Urothelium cell line (cell line): ENCODE data around the gene PPP1R14C.
"Not testable (repeated sequence)": the region's sequence is repeated elsewhere in the genome, so short reads cannot be mapped to it uniquely, and the experiment has no call there.

Experiments used
- DNase-seq: peaks from one replicate; pipeline ENCODE4 v3.0.0; 2011; ENCODE audit warnings: low spot score, mixed read lengths
- FAIRE-seq: peaks from 2 replicates; lab custom pipeline; 2011; peaks lifted over from hg19 to GRCh38; lab: Jason Lieb, UNC

Gene PPP1R14C

DNA sequence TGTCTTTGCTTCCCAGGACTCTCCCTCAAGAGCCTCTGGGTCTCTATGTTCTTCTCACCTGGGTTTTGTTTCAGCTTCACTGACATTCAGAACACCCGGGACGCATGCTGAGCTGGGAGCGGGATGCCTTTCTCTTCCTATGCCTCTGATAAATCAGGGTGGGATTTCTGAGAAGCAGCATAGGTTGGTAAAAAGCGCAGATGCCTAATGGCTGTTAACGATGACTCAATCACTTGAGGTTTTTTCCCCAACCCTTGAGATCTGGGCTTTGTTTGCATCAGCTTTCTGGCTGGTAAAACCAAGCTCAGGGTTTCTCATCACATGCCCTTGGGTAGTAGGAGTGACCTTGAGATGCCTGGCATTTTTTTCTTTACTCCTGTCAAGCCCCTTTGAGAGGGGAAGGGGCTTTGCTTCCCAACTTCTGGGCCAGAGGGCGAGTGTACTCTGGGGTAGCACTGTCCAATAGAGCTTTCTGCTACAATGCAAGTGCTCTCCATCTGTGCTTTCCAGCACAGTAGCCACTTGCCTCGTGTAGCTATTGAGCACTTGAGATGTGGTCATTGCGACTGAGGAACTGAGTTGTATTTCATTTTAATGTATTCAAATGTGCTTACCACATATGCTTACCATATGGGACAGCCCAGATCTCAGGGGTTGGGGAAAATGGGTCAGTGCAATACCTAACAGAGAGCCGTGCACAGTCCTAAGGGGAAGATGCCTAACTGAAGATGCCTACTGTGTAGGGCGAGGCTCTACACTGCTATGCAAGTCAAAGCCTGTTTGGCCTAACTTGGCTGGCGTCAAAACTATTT lies 69.1 kb downstream of the PPP1R14C start:
- no peak for DNase-seq

DNA sequence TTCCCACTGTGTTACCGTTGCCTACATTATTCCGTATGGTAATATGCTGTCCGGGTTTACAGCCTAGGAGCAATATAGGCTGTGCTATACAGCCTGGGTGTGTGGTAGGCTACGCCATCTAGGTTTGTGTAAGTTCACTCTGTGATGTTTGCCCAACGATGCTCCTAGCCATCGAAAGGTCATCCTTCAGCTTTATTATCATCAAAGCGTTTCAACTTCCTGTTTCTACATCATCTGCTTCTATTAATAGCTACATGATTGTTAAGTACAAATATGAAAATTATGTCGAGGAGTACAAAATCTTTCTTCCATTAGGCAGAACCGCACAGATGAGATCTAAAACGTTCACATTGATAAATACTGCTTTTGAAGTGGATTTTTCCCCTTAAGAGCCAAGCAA lies 69.9 kb downstream of the PPP1R14C start:
- no peak for FAIRE-seq
- no peak for DNase-seq

More for the DNA sequence above, 69.1 kb downstream of the PPP1R14C start:
- FAIRE-seq, result no peak

GRCh38 chr6:150213301-150213700 lies 70.5 kb downstream of the PPP1R14C start:
- FAIRE-seq (no peak), DNase-seq (no peak)

GRCh38 chr6:150214310-150214709 lies 71.5 kb downstream of the PPP1R14C start:
- no peak for FAIRE-seq
- no peak for DNase-seq

DNA sequence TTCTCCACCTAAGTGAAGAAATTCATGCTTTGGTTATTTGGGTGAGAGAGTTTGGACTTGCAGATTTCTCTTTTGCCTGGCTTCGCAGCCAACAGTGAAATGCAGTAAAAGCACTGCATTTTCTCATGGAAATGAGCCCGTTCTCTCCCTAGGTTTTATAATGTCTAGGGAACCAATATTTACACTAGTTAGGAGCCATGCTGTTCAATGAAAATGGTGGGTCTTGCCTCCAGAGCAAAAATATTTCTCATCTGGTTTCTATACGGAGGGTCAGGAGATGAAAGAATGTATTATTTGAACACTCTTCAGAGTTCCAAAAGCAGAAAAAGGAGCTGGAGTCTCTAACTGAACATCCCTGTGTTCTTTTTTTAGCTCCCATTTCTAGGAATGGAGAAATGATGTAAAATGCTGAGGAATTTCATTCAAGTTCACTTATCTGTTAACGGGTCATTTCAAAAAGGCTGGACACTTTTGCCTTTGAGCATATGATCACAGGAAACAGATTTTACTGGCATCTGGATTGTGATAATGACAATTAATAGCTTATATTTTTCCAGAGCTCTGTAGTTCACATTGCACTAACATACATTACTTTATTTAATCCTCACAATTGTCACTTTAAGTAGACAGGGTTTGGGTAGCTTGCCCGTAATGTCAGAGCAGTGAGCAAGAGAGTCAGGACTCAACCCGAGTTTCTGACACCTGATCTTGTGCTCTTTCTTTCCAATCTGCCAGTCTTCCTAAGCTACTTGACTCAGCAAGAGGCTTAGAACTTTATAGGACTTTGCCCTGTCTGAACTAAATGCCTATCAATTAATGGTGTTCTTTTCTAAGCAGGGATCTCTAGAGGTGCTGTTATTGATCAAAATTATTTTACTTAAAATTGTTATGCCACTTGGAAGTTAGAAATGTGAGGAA lies 78.0 kb downstream of the PPP1R14C start:
- DNase-seq (no peak), FAIRE-seq (no peak)

DNA sequence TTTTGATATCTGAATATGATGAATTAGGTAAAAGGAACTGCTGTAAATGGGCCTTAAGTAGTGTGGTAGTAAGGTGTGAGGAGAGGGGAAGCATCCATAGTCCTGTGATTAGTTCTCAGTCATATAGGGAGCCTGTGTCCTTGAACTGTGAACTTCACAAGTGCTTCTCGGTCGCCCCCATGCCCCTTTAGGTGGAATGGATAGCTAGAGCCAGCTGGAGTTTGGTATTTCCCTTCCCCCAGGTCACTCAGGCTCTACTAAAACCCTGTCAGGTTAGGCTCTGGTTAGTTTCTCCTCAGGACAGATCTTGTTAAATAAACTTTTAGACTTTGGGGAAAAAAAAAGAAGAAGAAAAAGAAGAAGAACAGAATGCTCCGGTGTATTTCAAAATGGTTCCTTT lies 82.0 kb downstream of the PPP1R14C start:
- DNase-seq (no peak), FAIRE-seq (no peak)

DNA sequence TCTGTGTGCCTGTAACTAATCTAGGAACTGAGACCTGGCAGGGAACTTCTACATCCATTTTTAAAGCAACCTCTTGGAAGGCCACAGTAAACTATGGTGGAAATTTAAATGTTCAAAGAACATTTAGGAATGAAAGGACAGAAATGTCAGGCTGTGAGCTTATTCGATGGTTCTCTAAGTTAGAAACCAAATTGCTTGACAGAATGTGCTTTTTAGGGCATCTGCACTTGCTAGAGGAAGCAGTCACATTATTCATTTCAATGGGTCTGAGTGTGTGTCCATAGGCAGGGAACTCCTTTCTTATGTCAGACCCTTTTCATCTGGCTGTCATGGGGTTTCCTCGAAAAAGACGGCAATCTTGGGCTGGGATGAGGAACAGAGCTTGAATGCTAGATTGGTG lies 84.4 kb downstream of the PPP1R14C start:
- DNase-seq (no peak), FAIRE-seq (no peak)

- FAIRE-seq (no peak), DNase-seq (no peak)
These were observed 85.4 kb downstream of the PPP1R14C start for GRCh38 chr6:150228072-150228733.

- peak; percentile 37 for DNase-seq
These were observed 86.8 kb downstream of the PPP1R14C start for GRCh38 chr6:150229436-150230163.

GRCh38 chr6:150230164-150230561 lies 87.3 kb downstream of the PPP1R14C start:
- FAIRE-seq, result no peak
- DNase-seq, result no peak

More at GRCh38 chr6:150229436-150230163, 86.8 kb downstream of the PPP1R14C start:
- FAIRE-seq, result no peak

- DNase-seq, result peak; percentile 45
- FAIRE-seq, result no peak
These were observed 88.1 kb downstream of the PPP1R14C start for GRCh38 chr6:150230832-150231524.

DNA sequence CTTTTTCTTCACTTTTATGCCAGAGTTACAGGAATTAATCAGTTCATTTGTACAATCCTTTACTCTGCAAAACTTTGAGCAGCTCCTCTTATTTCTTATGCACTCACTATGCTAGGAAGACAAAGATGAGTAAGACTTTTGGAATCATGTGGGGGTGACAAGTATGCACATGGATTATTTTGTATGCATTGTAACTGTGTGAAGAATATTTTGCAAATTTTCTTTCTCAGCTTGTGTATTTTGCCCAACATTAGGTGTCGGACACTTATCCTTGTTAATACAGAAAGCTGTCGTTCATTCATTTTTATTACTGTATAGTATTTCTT lies 88.6 kb downstream of the PPP1R14C start:
- no peak for DNase-seq
- FAIRE-seq, result no peak

DNA sequence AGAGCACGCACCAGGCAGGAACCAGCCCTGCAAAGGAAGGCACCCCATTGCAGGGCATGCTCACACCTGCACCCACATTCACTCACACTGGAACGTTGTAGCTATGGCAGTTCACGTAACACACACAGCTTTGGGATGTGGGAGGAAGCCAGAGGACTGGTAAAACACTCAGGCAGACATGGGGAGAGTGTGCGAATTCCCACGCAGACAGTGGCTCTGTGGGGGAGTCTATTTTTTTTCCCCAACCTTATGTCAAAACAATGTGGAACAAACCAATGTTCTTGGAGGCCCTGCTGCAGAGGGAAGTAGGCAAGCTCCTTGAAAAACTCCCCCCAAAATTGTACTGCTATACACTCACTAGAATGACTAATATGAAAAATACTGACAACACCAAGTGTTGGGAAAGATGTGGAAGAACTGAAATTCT lies 91.0 kb downstream of the PPP1R14C start:
- DNase-seq (no peak), FAIRE-seq (no peak)

- no peak for FAIRE-seq
- no peak for DNase-seq
These were observed 92.4 kb downstream of the PPP1R14C start for GRCh38 chr6:150235218-150235617.

- FAIRE-seq (no peak), DNase-seq (no peak)
These were observed 93.3 kb downstream of the PPP1R14C start for GRCh38 chr6:150236114-150236513.

DNA sequence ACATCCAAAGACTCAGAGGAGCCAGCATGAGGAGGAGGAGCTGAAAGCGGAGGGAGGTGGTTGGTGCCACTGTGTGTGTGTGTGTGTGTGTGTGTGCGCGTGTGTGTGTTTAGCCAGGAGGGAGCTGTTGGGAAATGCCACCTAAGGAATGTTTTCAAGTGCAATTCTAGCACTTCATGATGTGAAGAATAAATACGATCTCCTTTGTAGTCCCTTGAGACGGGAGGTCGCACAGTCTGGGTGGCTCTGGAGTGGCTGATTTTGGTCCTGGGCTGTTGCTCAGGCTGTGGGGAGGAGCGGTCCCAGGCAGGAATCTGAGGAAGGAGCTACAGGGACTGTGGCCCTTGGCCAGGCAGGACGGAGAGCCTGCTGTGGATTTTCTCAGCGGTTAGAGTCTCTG lies 93.7 kb downstream of the PPP1R14C start:
- no peak for FAIRE-seq

DNA sequence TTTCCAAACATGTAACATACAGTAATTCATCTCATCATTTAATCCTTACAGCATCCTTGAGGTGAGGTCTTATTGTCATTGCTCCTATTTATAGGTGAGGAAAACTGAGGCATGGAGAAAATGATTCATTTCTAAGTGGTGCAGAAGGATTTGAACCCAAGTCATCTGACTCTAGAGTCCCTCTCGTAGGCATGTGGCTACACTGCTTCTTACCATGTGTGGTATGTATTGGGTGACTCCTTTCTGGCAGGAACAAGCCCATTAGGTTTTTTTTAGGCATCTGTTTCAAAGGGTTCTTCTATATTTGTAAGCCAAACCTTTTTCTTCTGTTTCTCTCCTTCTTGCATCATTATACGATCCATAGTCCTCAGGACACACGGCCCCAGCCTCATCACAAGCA lies 94.8 kb downstream of the PPP1R14C start:
- DNase-seq (no peak), FAIRE-seq (no peak)

More for the DNA sequence above, 93.7 kb downstream of the PPP1R14C start:
- DNase-seq, result no peak

DNA sequence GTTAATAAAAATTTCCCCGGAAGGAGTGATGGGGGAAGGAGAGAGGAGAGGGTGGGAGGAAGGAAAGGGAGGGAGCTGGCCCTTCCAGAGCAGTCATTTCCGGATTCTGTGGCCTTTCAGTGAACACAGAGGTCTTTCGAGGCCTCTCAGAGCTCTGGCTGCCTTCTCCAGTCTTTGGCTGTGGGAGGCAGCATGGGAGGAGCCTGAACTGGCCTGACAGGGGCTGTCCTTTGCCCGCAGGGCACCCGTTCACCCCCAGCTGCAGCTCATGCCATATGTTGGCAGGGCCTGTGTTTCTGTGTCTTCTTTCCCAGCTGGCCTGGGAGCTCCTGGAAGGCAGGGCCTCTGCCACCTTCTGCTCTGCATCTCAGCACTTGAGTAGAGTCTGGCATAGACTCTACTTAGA lies 95.5 kb downstream of the PPP1R14C start:
- no peak for DNase-seq
- FAIRE-seq, result no peak

- FAIRE-seq (no peak), DNase-seq (no peak)
These were observed 96.1 kb downstream of the PPP1R14C start for GRCh38 chr6:150238846-150239407.

DNA sequence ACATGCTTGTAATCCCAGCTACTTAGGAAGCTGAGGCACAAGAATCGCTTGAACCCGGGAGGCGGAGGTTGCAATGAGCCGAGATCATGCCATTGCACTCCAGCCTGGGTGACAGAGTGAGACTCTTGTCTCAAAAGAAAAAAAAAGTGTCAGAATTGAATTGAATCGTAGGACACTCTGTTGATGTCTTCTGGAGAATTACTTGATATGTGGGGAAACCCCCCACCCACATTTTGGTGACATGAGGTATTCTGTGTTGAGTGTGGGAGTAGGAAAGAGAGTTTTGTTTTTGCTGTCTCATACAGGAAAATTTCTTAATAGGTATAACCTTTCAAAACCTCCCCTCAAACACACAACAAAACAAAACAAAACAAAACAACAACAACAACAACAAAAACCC lies 98.9 kb downstream of the PPP1R14C start:
- FAIRE-seq, DNase-seq: not testable (repeated sequence)
